Kidney (tissue), 14 donors: Measurements from ENCODE around the gene MEDAG. TPM values are rescaled to one million over a fixed set of nuclear protein-coding genes. Genes with fewer than 3 reads are reported as not detected.
A peak's percentile ranks its signal among the peaks of the same experiment; 100 is the strongest.

Experiments
- DNase-seq, 5 donors: peaks; one replicate each; pipeline ENCODE4 v3.0.0-alpha.2; 2013 to 2020
- FAIRE-seq: peaks from 2 replicates; lab custom pipeline; 2012; peaks lifted over from hg19 to GRCh38; lab: Jason Lieb, UNC
- H3K27ac ChIP-seq, 2 donors: one replicate each; pipeline ENCODE4 v1.7.0; 2013; ENCODE audit warnings: low read depth in 2 of 2, low read length in 2 of 2, inconsistent platforms in 1 of 2
- H3K27me3 ChIP-seq: one replicate; pipeline ENCODE4 v1.7.1; 2013; ENCODE audit warnings: low read length, inconsistent platforms; ENCODE audit not compliant: control insufficient read depth, insufficient read depth
- H3K36me3 ChIP-seq, 3 donors: one replicate each; pipeline versions ENCODE4 v1.7.0 to v1.7.1; 2013; ENCODE audit warnings: low read length in 3 of 3, control low read depth in 1 of 3, inconsistent platforms in 1 of 3; ENCODE audit not compliant: insufficient read depth in 3 of 3, control insufficient read depth in 2 of 3
- H3K4me1 ChIP-seq, 3 donors: one replicate each; pipeline versions ENCODE4 v1.7.0 to v1.7.1; 2013; ENCODE audit warnings: low read length in 3 of 3, inconsistent platforms in 1 of 3, low read depth in 1 of 3; ENCODE audit not compliant: control insufficient read depth in 2 of 3, insufficient read depth in 2 of 3
- H3K4me3 ChIP-seq, 3 donors: one replicate each; pipeline versions ENCODE4 v1.7.0 to v1.8.1; 2013; ENCODE audit warnings: low read length in 3 of 3, control low read depth in 1 of 3, inconsistent platforms in 1 of 3
- H3K9ac ChIP-seq, 3 donors: one replicate each; pipeline versions ENCODE4 v1.7.0 to v1.7.1; 2013; ENCODE audit warnings: low read length in 3 of 3, control low read depth in 1 of 3, inconsistent platforms in 1 of 3
- H3K9me3 ChIP-seq, 3 donors: one replicate each; pipeline versions ENCODE4 v1.7.0 to v1.7.1; 2013; ENCODE audit warnings: low read length in 3 of 3, control low read depth in 1 of 3, inconsistent platforms in 1 of 3; ENCODE audit not compliant: control insufficient read depth in 2 of 3, insufficient read depth in 1 of 3
- intact Hi-C: fragments of 100-400 bp; cut with DNase I; formaldehyde crosslinking; loops from one replicate; pipeline ENCODE4 v1.11.1; 2022
- polyA plus RNA-seq: library from polyadenylated mRNA; stranded (reverse); fragments of 350-450 nt; fragmentation: Illumina TruSeq; extraction: RNeasy Lipid Tissue Mini Kit (QIAGEN cat#74804); gene quantifications from one replicate; pipeline ENCODE4 v1.2.3, GENCODE V29; 2014; ENCODE audit warnings: low read depth, low replicate concordance; ENCODE audit not compliant: insufficient read depth
- total RNA-seq: library from RNA; stranded (reverse); fragmentation: NEBNext Ultra II Directional; extraction: Animal tissue kit (Norgen Biotek cat#: 25700); gene quantifications from one replicate; pipeline ENCODE4 v1.2.1, GENCODE V29; 2021
- TF ChIP-seq, protein P1 (sequence below): IDR thresholded peaks from 3 replicates; pipeline ENCODE4 v1.5.1; 2012; ENCODE audit warnings: mild to moderate bottlenecking, moderate library complexity, borderline replicate concordance; ENCODE audit not compliant: insufficient read depth; ENCODE audit errors: extremely low read depth
- donor health status: control.
- donor health status: control.
- donor health status: control.
- donor health status: control.
- donor health status: control.
- donor health status: DM: yes; HTN: yes; CAD: no.
- donor health status: Normal renal cell carcinoma (clear cell type).

Gene MEDAG
- total and polyA plus RNA-seq, 2 donors from 2014 or later: 1.0 to 12.1 TPM

DNA sequence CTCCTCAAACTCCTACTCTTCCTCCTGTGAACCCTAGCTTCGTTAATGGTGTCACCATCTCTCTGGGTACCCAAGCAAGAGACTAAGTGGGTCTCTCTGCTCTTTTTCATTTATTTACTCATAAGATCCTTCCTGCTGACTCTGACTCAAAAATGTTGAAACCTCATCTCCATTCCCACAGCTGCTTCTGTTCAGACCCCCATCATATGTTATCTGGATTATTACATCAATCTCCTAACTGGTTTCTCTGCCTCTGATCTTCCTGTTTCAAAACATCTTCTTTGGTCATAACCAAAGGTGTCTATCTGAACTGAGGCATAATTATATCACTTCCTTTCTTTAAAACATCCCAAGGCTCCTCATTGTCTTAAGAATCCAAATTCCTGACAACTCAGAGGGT is 2.0 kb upstream of the MEDAG start:
- H3K27me3 ChIP-seq: peaks cover 7% of the 10 kb centered on the region
- intact Hi-C loops: no loop called here
- no peak for FAIRE-seq

DNA sequence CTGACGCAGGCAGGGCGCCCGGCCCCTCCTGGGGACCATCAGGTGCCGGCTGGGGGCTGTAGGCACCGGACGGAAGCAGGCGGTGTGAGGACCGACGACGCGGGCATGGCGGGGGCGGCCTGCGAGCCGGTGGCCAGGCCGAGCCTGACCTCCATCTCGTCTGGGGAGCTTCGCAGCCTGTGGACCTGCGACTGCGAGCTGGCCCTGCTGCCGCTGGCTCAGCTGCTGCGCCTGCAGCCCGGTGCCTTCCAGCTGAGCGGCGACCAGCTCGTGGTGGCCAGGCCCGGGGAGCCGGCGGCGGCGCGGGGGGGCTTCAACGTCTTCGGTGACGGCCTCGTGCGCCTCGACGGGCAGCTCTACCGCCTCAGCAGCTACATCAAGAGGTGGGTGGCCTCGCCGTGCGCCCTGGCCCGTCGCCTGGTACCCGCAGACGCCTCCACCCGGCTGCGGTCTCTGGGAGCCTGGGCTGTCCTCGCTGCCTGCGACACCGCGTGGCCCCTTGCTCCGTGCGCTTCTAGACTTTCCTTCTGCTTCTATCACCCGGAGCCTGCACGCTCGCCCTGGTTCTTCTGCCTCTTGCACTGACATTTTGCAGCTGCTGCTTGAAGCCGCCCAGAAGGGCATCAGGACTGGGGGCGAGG is 460 bp downstream of the MEDAG start:
- TF ChIP-seq, protein P1, sequence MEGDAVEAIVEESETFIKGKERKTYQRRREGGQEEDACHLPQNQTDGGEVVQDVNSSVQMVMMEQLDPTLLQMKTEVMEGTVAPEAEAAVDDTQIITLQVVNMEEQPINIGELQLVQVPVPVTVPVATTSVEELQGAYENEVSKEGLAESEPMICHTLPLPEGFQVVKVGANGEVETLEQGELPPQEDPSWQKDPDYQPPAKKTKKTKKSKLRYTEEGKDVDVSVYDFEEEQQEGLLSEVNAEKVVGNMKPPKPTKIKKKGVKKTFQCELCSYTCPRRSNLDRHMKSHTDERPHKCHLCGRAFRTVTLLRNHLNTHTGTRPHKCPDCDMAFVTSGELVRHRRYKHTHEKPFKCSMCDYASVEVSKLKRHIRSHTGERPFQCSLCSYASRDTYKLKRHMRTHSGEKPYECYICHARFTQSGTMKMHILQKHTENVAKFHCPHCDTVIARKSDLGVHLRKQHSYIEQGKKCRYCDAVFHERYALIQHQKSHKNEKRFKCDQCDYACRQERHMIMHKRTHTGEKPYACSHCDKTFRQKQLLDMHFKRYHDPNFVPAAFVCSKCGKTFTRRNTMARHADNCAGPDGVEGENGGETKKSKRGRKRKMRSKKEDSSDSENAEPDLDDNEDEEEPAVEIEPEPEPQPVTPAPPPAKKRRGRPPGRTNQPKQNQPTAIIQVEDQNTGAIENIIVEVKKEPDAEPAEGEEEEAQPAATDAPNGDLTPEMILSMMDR: no peak
- no peak for FAIRE-seq
- Histone ChIP-seq H3K27ac (no peak overlapping the region), H3K36me3 (no peaks in the 10 kb centered on the region), H3K9ac (no peak overlapping the region), H3K4me1 (peaks cover 0 to 8% (median 0%) of the 10 kb centered on the region in 3 donors), H3K4me3 (peak overlapping the region in 1 of 3 donors; percentile 8), H3K9me3 (no peaks in the 10 kb centered on the region), H3K27me3 (peaks cover 7% of the 10 kb centered on the region)
- DNase-seq: peak; percentile 51 to 75 (median 53)
- intact Hi-C loops: no loop called here

More for the DNA sequence above, 2.0 kb upstream of the MEDAG start:
- Histone ChIP-seq H3K36me3 (no peaks in the 10 kb centered on the region), H3K9me3 (no peaks in the 10 kb centered on the region), H3K27ac (no peak overlapping the region), H3K9ac (no peak overlapping the region), H3K4me1 (peaks cover 0 to 8% (median 0%) of the 10 kb centered on the region in 3 donors), H3K4me3 (no peak overlapping the region)
- TF ChIP-seq, protein P1: no peak
- no peak for DNase-seq

DNA sequence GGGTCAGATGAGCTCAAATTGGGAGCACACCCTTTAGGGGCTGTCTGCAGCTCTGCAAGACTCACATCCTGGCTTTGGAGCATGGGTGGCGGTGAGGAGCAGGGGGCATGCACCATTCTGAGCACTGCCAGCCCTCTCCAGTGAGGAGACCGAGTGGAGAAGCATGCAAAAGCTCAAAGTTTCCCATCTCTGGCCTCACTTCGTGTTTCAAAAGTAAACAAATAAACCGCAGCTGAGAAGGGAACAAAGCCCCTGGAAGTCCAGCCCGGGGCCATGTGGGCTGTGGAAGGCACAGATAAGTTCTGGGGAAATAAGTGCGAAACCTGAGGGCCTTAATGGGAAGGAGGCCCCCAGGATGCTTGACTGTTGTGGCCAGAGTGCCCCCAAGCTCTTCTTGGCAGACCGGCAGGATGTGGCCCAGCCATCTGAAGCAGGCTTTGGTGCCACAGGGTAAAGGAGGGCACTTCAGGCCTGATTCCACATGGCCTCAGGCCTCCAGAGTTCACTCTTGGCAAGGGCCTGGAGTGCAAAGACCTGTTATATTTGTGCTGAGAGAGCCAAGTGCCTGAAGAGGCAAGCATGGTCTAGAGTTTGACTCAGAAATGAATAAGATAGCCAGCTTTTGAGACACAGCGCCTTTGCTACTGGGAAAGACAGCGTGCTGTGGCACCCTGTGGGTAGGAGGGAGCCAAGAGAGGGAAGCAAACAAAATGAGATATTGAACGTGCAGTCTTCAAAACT is 1.2 kb downstream of the MEDAG start:
- H3K4me3 ChIP-seq: no peak overlapping the region
- DNase-seq (no peak), FAIRE-seq (no peak)
- intact Hi-C loops: no loop called here
- peaks cover 0 to 8% (median 0%) of the 10 kb centered on the region in 3 donors for H3K4me1 ChIP-seq
- no peaks in the 10 kb centered on the region for H3K36me3 ChIP-seq
- no peak overlapping the region for H3K27ac ChIP-seq
- no peak overlapping the region for H3K9ac ChIP-seq
- H3K27me3 ChIP-seq: peaks cover 7% of the 10 kb centered on the region
- TF ChIP-seq, protein P1: no peak
- no peaks in the 10 kb centered on the region for H3K9me3 ChIP-seq
